AG04449 (cell line): ENCODE results near the gene AOPEP.

Experiments
- CTCF ChIA-PET: fragments of 350-600 bp; formaldehyde crosslinking; extraction: SDS; loops from one replicate; lab custom pipeline; 2021; ENCODE audit warnings: antibody characterized with exemption; lab: Yijun Ruan, JAX
- POLR2A ChIA-PET: fragments of 400-600, 350-600 bp; formaldehyde crosslinking; extraction: SDS; loops from one replicate; lab custom pipeline; 2020; ENCODE audit warnings: antibody characterized with exemption, inconsistent platforms; lab: Yijun Ruan, JAX
- DNase-seq: peaks from one replicate; pipeline ENCODE4 v3.0.0-alpha.2; 2010; ENCODE audit warnings: low read depth, low spot score
- H3K4me3 ChIP-seq: 2 replicates; pipeline ENCODE4 v1.5.1; 2011; ENCODE audit warnings: low read depth, mild to moderate bottlenecking, control low read depth, low read length
- TF ChIP-seq, protein P1 (sequence below): IDR thresholded peaks from one replicate; pipeline ENCODE4 v1.5.1; 2011; ENCODE audit warnings: mild to moderate bottlenecking, moderate library complexity, low read length, control low read depth, inconsistent platforms; ENCODE audit not compliant: insufficient read depth; ENCODE audit errors: missing control alignments

AOPEP gene

DNA sequence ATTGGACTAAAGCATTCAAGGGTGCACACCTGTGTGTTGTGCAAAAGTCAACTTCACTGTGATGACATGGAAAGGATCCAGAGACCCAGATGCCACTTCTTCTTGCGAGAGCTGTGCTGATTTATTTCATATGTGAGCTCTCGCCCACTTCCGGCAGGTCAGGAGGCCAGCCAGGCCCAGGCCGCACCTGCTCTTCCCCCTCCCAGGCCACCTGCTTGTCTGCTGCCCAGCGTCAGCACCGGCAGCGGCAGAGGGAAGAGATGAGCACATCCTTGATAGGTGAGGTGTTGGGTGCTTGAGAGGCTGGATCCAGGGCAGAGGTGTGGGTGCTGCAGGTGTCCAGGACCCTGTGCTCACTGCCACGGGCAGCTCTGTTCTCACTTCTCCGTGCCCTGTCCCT lies 348.1 kb downstream of the AOPEP start:
- H3K4me3 ChIP-seq = no peak overlapping the region
- CTCF ChIA-PET = interaction anchor here (2.0 to 3.6 kb wide), 2 partner anchors 53 to 57 kb away, joined by 6 to 10 read pairs; no protein-coding TSS in a partner anchor
- TF ChIP-seq, protein P1, sequence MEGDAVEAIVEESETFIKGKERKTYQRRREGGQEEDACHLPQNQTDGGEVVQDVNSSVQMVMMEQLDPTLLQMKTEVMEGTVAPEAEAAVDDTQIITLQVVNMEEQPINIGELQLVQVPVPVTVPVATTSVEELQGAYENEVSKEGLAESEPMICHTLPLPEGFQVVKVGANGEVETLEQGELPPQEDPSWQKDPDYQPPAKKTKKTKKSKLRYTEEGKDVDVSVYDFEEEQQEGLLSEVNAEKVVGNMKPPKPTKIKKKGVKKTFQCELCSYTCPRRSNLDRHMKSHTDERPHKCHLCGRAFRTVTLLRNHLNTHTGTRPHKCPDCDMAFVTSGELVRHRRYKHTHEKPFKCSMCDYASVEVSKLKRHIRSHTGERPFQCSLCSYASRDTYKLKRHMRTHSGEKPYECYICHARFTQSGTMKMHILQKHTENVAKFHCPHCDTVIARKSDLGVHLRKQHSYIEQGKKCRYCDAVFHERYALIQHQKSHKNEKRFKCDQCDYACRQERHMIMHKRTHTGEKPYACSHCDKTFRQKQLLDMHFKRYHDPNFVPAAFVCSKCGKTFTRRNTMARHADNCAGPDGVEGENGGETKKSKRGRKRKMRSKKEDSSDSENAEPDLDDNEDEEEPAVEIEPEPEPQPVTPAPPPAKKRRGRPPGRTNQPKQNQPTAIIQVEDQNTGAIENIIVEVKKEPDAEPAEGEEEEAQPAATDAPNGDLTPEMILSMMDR = no peak
- POLR2A ChIA-PET = no interaction called here
- no peak for DNase-seq

DNA sequence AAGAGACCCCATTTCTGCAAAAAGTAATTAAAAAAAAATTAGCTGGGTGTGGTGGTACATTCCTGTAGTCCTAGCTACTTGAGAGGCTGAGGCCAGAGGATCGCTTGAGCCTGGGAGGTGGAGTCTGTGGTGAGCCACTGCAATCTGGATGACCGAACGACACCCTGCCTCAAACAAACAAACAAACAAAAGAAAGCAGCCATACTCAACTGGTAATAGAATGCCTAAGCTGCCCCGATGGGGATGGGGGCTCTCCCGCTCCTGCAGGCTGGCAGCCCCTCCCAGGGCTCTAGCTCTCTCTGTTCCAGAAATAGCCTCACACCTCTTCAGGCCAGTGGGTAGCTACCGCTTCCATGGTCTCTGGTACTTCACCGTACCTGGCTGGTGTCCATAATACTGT lies 349.2 kb downstream of the AOPEP start:
- CTCF ChIA-PET = interaction anchor here (1.0 to 3.6 kb wide), 3 partner anchors 52 to 407 kb away, joined by 3 to 10 read pairs (median 6); no protein-coding TSS in a partner anchor
- DNase-seq = no peak
- H3K4me3 ChIP-seq = no peak overlapping the region
- TF ChIP-seq, protein P1 = no peak
- POLR2A ChIA-PET = no interaction called here

DNA sequence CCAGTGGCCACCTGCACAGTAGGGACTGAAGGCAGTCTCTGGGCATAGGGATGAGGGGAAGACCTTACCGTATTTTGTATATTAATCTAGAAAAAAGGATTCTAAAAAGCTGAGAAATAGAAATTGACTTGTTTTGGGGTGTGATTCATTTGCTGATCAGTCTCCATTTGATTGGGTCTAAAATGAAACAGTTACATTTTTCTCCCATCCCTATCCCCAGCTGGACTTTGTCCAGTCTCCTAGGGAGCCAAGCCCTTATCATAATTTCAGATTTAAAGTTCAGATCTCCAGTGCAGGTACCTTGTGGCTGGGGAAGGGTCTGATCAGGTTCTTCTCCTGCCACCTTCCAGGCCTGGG lies 350.2 kb downstream of the AOPEP start:
- DNase-seq = no peak
- TF ChIP-seq, protein P1 = no peak
- ChIA-PET POLR2A (no interaction called here), CTCF (interaction anchor here (0.7 to 3.6 kb wide), 2 partner anchors 23 to 55 kb away, joined by 3 to 10 read pairs; no protein-coding TSS in a partner anchor)
- H3K4me3 ChIP-seq = no peak overlapping the region

DNA sequence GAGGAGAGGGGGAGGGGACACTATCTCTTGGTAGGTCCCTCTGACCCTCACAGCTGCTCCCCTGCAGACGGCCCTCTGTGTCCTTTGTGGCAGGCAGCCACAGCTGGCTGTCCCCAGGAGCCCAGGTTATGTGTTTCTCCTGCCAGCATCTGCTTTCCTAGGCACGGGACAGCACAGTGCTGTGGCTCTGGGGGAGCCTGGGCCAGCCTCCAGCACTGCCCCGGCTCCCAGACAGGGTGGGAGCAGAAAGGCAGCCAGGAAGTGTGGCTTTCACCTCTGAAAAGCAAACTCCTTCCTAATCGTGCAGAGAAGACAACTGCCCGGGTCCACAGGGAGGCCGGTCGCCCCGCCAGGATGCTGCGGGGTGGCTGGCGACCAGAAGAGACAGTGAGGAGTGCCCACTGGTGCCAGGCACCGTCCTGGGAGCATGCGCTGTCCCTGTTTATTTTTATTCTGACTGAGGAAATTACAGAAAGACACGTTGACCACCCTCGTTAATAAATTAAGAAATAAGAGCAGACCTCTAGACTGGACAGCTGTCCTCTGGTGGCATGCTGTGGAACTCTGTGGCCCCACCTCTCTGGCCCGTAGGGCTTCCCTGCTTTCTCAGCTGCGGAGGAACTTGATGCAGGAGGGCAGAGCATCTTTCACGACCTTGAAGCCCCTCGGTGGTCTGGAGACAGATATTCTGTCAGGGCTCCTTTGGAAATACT lies 350.7 kb downstream of the AOPEP start:
- no peak overlapping the region for H3K4me3 ChIP-seq
- TF ChIP-seq, protein P1 = no peak
- ChIA-PET CTCF (interaction anchor here (0.7 to 3.6 kb wide), 2 partner anchors 24 to 54 kb away, joined by 3 to 10 read pairs; no protein-coding TSS in a partner anchor), POLR2A (no interaction called here)
- DNase-seq = no peak

DNA sequence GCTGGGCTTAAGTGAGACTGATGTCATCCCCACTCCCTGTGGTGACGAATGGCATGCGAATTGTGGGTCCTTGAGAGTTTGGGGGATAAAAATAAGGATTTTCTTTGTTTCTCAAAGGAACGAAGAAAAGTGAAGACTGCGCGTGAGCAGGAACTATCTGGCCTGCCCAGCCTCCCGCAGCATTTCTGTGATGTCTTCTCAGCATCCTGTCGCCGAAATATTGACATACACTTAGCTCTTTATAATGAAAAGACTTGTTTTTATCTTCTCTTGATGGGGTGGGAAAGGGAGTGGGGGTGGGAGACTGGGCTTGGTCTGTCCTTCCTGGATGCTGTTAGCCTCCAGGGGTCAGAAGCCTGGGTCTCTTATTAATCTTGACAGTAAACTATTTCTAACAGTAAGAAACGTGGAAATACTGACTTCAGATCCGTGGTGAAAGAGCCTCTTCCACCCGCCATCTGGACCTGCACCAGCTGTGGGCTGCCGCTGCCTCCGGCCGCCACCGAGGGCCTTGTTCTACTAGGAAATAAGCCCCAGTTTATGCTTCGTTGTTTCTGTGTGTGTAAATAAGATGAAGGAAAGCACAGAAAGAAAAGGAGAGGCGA lies 351.4 kb downstream of the AOPEP start:
- ChIA-PET CTCF (interaction anchor here (3.6 kb wide), 1 partner anchor 53 kb away, joined by 10 read pairs; no protein-coding TSS in a partner anchor), POLR2A (no interaction called here)
- no peak for DNase-seq
- TF ChIP-seq, protein P1 = no peak
- no peak overlapping the region for H3K4me3 ChIP-seq

DNA sequence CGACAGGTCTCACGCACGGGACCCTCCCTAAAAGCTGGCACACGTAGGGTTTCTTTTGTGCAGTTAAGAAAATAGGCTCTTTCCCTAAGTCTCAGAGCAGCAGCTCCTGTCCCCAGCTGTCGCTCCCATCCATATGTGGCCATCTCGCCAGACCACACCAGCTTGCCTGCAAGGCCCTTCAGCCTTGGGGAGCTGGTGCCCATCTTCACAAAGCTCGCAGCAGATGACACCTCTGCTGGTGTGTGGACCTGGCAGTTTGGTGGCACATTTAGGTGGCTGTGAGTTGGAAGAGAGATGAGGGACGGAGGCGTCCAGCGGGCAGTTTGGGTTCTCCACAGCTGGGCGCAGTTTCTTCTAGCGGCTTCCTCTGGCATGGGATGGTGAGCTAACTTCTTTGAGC lies 352.0 kb downstream of the AOPEP start:
- no peak for DNase-seq
- ChIA-PET POLR2A (no interaction called here), CTCF (no interaction called here)
- H3K4me3 ChIP-seq = no peak overlapping the region
- TF ChIP-seq, protein P1 = no peak
